HFF-Myc (cell line): ENCODE results near the gene GALNT10.

Experiments used
- DNase-seq: peaks from one replicate; pipeline ENCODE4 v3.0.0-alpha.2; 2011; ENCODE audit warnings: low read depth; ENCODE audit errors: extremely low read depth
- H3K4me3 ChIP-seq: replicated peaks from 2 replicates; pipeline ENCODE4 v1.5.1; 2011; ENCODE audit warnings: low read depth, mild to moderate bottlenecking, control low read depth, low read length
- TF ChIP-seq, protein P1 (sequence below): IDR thresholded peaks from 2 replicates; pipeline ENCODE4 v1.5.1; 2012; ENCODE audit warnings: mild to moderate bottlenecking, low read depth, low read length, control low read depth; ENCODE audit errors: missing control alignments

GALNT10 gene

DNA sequence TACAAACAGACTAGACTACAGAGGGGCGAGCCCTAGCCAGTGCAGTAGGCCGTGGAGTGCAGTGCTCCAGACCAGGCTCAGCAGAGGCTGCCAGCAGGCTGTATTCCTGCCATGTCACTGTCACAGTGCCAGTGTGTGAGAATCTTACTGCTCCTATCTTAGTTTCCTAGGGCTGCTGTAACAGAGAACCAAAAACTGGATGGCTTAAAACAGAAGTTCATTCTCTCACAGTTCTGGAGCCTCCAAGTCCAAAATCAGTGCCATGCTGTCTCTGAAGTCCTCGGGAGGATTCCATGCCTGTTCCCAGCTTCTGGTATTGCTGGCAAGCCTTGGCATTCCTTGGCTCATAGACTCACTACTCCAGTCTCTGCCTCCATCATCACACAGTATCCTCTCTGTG lies 180.3 kb downstream of the GALNT10 start:
- TF ChIP-seq, protein P1, sequence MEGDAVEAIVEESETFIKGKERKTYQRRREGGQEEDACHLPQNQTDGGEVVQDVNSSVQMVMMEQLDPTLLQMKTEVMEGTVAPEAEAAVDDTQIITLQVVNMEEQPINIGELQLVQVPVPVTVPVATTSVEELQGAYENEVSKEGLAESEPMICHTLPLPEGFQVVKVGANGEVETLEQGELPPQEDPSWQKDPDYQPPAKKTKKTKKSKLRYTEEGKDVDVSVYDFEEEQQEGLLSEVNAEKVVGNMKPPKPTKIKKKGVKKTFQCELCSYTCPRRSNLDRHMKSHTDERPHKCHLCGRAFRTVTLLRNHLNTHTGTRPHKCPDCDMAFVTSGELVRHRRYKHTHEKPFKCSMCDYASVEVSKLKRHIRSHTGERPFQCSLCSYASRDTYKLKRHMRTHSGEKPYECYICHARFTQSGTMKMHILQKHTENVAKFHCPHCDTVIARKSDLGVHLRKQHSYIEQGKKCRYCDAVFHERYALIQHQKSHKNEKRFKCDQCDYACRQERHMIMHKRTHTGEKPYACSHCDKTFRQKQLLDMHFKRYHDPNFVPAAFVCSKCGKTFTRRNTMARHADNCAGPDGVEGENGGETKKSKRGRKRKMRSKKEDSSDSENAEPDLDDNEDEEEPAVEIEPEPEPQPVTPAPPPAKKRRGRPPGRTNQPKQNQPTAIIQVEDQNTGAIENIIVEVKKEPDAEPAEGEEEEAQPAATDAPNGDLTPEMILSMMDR: no peak
- H3K4me3 ChIP-seq: no peak overlapping the region
- DNase-seq: no peak

DNA sequence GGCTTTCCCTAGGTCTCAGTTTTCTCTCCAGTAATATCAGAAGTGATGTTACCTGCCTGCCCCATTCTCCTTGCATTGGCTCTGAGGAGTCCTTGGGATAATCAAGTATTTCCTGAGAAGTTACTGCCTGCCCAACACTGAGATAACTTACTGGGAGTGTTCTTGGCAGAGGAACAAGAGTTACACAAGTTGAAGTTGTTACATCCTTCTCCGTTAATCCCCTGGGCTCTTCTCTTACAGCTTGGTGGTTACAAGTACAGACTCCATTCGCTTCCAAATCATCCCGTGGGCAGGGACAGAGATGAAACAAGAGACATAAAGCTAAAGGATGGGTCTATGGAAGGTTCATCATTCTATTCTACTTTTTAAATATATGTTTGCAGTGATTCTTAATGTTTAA lies 181.2 kb downstream of the GALNT10 start:
- DNase-seq: peak; percentile 63
- TF ChIP-seq, protein P1: no peak
- H3K4me3 ChIP-seq: no peak overlapping the region

DNA sequence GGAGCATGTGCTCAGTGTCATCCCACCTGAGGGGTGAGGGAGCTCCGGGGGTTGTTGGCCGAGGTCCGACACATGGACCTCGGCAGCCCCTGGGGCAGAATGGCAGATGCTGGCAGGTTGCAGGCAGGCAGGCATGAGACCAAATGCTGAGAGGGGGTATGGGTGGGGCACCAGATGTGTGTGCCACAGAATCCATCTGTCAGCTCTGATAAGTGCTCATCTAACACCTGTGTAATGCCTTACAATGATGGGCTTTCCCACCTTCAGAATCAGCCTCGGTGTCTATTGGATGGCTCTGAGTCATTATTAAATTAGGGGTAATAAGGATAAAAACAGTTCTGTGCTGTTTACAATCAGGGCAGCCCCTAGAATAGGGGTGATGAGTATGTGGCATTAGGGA lies 182.1 kb downstream of the GALNT10 start:
- TF ChIP-seq, protein P1: no peak
- H3K4me3 ChIP-seq: no peak overlapping the region
- DNase-seq: no peak

DNA sequence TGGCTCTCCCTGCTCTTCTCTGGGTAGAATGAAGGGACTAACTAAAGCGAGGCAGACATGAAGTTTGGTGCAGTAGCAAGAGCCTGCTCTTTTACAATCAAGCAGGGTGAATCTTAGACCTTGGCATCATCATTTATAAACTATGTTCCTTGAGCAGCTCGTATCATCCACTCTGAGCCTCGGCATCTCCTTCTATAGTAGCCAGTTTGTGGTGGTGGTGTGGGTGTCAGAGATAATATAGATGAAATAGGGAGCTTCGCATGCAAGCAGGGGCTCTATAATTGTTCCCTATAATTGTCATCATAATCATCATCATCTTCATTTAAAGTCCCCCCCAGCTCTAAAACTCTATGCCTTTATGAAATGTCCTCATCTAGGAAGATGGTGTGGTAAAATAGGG lies 182.8 kb downstream of the GALNT10 start:
- no peak overlapping the region for H3K4me3 ChIP-seq
- no peak for DNase-seq
- TF ChIP-seq, protein P1: no peak

DNA sequence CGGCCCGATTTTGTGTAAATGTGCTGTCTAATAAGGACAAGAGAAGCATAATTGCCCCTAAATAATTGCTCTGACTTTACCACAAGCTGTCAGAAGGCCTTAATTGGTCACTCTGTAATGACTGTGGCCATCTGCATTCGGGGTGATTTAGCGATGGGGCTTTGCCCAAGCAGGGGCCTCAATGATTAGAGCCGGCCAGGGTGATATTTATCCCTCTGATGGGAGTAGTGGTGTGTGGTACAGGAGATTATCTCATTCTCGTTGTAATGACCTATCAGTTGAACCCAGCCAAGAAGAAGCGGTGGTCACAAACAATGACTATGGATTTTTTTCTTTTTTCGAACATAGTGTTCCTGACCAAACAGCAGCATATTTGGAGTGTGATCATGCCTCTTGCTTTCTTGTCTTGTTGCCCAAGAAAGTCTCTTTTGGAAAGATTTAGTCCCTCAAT lies 183.2 kb downstream of the GALNT10 start:
- TF ChIP-seq, protein P1: no peak

DNA sequence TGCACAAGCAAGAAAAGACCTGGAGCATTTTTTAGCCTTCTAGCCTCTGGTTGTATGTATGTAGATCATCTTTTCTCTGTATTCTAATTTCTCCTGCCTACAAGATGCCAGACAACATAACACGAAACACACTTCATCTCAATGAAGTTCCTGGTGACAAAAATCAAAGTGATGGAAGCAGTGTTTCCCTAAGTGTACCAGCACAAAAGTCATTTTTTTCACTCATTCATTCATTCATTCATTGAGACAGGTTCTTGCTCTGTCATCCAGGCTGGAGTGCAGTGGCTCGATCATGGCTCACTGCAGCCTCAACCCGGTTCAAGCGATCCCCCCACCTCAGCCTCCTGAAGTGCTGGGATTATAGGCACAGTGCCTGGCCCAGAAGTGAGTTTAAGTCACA lies 183.7 kb downstream of the GALNT10 start:
- TF ChIP-seq, protein P1: no peak
- no peak for DNase-seq
- H3K4me3 ChIP-seq: no peak overlapping the region

More for the DNA sequence above, 183.2 kb downstream of the GALNT10 start:
- H3K4me3 ChIP-seq: no peak overlapping the region
- no peak for DNase-seq

DNA sequence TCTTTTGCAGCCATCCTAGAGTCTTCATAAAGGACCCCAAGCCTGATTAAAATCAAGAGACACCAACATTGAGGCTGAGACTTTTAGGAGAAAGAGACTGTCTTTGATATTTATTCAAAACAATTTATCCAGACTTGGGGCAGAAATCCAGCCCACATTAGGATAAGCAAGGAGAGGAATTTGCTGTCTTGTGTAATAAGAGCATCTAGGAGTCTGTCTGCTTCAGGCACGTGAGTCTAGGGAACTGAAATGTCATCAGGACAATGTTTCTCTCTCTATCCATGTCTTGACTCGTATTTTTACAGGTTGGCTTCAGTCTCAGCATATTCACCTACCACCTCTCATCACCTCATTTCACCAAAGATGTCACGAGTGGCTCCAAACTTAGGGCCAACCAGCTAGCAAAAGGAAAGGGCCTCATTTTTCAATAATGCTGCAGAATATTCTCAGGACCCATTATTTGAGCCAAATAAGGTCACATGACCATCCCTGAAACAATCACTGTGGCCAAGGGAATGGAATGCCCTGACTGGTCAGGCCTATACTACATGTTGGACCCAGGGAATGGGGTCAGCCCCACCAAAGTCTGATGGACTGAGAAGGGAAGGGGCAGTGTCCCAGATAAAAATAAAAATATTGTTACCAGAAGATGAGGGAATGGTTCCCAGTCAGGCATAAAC lies 184.9 kb downstream of the GALNT10 start:
- H3K4me3 ChIP-seq: no peak overlapping the region
- TF ChIP-seq, protein P1: no peak
- DNase-seq: no peak
